Left lobe of liver (tissue), 2 donors: ENCODE data around the gene ATP2B3. TPM values are rescaled to one million over a fixed set of nuclear protein-coding genes. Genes with fewer than 3 reads are reported as not detected.
A peak's percentile ranks its signal among the peaks of the same experiment; 100 is the strongest.

ENCODE experiments used
- ATAC-seq: fragments of 200-7000 bp; cut with Tn5 transposase; one replicate; pipeline ENCODE4 v1.9.1; 2020; ENCODE audit warnings: mild to moderate bottlenecking, moderate library complexity
- DNase-seq: peaks from one replicate; pipeline ENCODE4 v3.0.0-alpha.2; 2020; ENCODE audit warnings: low spot score
- total RNA-seq: library from RNA; stranded (reverse); gene quantifications from one replicate; pipeline ENCODE4 v1.2.1, GENCODE V29; 2021
- donor health status: DM: no; HTN: no; CAD: no; lungs with moderate emphysema.
- donor health status: DM: no; HTN: yes; CAD: no.

Gene ATP2B3
- total RNA-seq, 1 donor from 2014 or later: not detected

DNA sequence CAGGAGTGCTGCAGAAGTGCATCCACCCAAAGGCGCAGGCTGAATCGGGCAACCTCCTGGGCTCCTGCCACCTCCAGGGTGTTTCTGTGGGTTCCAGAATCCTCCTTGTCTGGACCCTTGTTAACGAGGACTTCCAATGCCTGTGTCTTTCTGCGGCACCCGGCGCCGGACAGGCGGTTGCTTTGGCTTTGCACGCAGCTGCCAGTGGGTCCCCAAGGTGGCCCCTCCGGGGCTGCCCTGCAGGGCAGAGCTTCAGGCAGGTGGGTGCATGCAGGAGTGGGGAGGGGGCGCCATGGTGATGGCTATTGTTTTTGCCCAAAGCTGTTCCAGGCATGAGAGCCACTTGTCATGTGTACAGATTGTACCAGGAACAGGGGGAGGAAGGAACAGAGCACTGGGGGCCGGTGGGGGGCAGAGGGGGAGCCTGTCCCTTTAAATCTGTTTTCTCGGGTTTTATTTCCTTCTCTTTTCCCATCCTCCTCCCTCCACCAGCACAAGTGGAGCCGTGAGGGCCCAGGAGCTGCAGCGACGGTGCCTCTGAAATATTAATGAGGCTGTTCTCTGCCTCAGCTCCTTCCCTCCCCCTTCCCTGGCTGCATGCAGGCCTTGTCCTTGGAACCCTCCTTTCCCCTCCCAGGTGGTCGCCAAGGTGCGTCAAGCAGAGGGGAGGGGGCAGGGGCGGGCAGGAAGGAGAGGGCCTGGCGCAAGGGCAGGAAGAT lies 13.1 kb downstream of the ATP2B3 start:
- ATAC-seq (no peak), DNase-seq (no peak)

DNA sequence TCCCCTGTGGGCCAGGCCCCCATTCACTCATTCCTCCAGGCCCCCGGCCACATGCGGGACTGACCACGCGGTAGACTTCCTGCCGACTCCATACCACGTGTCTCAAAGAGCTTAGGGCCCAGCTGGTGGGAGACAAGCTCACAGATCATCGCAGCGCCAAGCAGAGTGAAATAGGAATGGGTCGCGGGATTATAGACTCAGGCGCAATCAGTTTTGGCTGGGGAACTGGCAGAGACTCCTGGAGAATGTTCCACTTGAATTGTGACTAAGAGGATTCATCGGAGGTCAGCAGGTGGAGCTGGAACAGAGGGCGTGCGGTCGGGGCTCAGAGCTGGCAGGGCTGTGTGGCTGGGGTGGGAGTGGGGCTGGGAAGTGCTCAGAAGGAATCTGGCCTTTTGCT lies 15.6 kb downstream of the ATP2B3 start:
- DNase-seq (no peak), ATAC-seq (no peak)

DNA sequence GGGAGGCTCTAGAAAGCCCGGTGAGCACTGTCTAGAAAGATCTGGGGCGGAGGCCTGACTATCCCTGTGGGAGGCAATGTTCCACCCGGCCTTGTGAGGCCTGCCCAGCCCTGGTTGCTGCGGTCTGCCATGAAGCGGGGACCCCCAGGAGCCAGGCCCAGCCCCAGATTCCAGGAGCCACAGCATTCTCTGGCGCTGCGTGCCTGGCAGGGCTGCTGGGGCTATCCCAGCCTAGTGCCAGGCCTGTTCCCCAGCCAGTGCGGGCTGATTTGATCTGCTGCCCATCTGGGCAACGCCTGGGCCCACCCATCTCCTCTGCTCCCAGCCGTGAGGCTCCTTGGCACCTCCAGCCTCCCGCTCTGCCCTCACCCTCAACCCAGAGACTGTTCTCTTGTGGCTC lies 19.6 kb downstream of the ATP2B3 start:
- no peak for DNase-seq
- no peak for ATAC-seq

DNA sequence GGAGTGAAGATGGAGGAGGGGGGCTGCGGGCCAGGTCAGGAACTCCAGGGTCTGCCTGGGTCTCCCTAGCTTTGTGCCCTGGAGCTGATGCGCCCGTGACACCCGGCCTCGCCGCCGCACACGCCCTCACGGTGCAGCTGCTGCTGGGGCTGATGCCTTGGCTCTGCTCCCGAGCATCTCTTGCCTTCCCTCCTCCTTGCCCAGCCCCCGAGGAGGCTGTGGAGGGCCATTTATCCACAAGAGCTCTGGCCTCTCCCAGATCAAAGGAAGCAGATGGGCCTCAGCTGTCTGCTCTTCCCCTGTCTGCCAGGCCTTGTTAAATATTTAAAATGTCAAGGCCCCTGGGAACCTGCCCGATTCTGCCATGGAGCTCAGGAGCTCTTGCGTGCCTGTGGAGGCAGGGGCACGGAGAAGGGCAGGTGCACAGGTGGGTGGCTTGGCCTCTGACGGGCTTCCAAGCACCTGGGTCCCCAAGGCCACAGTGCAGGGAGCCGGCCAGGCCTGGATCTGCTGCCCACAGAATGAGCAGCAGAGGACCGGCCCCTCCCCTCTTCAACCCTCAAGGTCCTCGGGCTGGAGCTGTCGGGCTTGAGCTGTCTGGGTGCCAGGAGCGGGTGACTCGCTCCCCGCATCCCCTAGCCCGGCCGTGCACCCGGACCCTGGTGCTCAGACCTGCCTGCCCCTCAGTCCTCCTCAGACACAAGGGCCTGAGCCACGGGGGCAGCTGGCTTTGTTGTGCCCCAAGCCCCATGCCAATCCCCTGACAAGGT lies 20.3 kb downstream of the ATP2B3 start:
- ATAC-seq (peak; percentile 6), DNase-seq (no peak)

DNA sequence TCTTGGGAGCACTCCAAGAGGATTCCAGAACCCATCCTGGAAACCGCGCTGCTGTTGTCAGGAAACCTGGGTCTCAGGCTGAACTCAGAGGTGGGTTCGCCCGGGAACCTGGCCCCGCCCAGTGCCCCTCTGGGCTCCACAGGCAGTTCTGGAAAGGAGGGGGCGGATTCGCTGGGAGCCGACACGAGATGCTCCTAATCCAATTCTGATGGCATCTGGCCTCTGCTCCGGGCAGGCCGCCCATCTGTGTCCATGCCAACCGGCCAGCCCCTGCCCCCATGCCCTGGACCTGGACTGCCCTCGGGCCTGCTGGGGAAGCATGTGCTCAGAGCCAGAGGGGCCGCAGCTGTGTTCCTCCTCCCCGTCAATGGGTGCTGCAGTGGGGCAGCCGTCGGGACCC lies 21.0 kb downstream of the ATP2B3 start:
- DNase-seq (peak; percentile 69), ATAC-seq (peak; percentile 80)

GRCh38 chrX:153539171-153539978 lies 21.9 kb downstream of the ATP2B3 start:
- ATAC-seq: peak; percentile 93
- DNase-seq: peak; percentile 64

GRCh38 chrX:153539979-153540358 lies 22.5 kb downstream of the ATP2B3 start:
- DNase-seq: no peak
- ATAC-seq: no peak

- ATAC-seq (no peak), DNase-seq (no peak)
These were observed 27.3 kb downstream of the ATP2B3 start for GRCh38 chrX:153544727-153545126.

DNA sequence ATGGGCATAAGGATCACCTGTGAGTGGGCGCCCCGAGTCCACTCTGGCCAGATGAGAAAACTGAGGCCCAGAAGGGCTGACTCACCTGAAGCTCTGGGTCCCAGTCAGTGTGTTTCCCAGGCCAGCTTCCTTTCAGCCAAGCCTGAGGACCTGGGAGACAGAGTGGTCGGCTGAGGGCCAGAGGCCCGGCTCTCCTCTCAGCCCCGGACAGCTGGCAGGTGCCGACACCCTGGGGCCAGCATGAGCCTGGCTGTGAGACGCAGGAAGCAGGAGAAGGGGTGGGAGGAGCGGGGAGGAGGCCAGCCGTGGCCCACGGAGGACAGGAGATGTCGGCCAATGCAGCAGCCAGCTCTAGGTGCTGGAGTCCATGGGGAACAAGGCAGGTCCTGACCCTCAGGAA lies 28.9 kb downstream of the ATP2B3 start:
- DNase-seq (no peak), ATAC-seq (no peak)

- DNase-seq (no peak), ATAC-seq (no peak)
These were observed 29.8 kb downstream of the ATP2B3 start for GRCh38 chrX:153547195-153547594.

- DNase-seq: no peak
- no peak for ATAC-seq
These were observed 31.8 kb downstream of the ATP2B3 start for GRCh38 chrX:153549231-153549630.

GRCh38 chrX:153549807-153550206 lies 32.4 kb downstream of the ATP2B3 start:
- no peak for DNase-seq
- ATAC-seq: no peak

GRCh38 chrX:153551135-153551534 lies 33.7 kb downstream of the ATP2B3 start:
- no peak for ATAC-seq
- DNase-seq: no peak

DNA sequence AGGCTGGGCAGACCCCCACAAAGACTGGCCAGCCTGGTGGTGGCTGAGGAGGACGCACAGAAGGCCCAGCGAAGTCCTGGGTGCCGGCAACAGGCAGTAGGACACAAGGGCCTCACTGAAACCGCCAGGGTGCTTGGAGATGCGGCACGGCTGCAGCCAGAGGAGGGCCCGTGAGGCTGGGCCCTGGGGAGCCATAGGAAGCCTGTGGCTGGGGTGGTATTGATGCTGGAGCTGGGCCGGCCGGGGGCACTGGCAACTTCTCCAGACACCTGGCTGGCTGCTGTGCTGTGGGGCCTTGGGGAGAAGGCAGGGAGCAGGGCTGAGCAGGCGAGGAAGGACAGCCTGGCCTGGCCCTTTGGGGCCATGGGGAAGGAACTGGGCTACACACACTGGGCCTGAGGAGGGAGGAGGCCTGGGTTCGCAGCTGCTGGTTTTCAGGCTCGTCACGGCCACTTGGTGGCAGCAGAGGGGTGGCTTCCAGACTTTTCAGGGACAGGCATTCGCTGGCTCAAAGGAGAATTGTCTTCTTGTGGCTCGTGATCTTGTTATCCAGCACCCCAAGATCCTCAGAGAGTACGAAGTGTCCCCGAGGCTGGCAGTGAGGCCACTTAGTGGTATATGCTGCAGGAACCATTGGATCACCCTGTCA lies 37.2 kb downstream of the ATP2B3 start:
- peak; percentile 61 for DNase-seq
- peak; percentile 91 for ATAC-seq

DNA sequence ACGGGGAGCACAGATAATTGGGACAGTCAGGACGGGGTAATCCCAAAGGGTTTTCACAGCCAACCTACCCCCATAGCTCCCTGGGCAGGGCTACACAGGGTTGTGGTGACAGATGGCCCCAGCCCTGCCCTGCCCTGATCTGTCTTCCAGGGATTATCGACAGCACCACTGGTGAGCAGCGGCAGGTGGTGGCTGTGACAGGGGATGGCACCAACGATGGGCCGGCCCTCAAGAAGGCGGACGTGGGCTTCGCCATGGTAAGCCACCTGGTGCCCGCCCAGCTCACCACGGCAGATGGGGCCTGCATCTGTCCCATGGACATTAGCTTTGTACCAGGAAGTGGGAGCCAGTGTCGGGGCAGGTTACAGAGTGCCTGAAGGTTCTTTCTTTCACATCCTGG lies 39.3 kb downstream of the ATP2B3 start:
- DNase-seq: no peak
- ATAC-seq: no peak

GRCh38 chrX:153557618-153558355 lies 40.3 kb downstream of the ATP2B3 start:
- DNase-seq (no peak), ATAC-seq (no peak)

DNA sequence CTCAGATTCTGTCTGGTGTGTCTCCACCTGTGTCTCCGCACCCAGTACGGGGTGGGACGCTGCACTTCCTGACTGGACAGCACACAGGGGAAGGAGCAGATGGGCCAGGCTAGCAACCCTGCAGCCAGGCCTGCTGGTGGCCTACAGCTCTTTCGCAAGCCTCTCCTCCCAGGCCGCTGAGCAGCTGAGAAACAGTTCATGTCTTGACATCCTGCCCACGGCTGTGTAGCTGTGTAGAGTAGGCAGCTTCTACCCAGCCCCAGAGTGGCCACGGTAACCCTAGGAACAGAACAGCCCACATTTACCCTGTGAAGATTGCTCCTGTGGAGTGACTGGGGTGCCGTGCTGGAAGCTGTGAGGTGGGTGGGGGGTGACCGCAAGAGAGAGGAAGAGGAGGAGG lies 42.6 kb downstream of the ATP2B3 start:
- ATAC-seq (no peak), DNase-seq (no peak)

- DNase-seq (no peak), ATAC-seq (no peak)
These were observed 43.0 kb downstream of the ATP2B3 start for GRCh38 chrX:153560466-153560865.

- DNase-seq (no peak), ATAC-seq (no peak)
These were observed 43.9 kb downstream of the ATP2B3 start for GRCh38 chrX:153561337-153561736.

DNA sequence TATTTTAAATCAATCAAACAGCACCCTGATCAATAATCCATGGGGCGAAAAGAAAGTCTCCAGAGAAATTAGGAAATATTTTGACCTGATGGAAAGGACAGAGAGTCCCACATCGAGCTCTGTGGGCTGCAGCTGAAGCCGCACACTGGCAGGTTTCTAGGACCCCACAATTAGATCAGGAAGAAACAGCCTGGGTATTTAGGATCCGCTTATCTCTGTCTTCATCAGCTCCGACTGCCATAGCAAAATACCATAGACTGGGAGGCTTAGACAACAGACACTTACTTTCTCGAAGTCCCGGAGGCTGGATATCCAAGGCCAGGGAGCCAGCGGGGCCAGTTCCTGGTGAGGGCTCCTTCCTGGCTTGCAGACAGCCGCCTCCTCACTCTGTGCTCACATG lies 45.1 kb downstream of the ATP2B3 start:
- DNase-seq (no peak), ATAC-seq (no peak)
